ENCODE results near the gene TDRD9. TPM values are rescaled to one million over a fixed set of nuclear protein-coding genes. Genes with fewer than 3 reads are reported as not detected.

TDRD9 gene
- total RNA-seq, 1 experiment from 2014 or later, result 0.07 TPM

DNA sequence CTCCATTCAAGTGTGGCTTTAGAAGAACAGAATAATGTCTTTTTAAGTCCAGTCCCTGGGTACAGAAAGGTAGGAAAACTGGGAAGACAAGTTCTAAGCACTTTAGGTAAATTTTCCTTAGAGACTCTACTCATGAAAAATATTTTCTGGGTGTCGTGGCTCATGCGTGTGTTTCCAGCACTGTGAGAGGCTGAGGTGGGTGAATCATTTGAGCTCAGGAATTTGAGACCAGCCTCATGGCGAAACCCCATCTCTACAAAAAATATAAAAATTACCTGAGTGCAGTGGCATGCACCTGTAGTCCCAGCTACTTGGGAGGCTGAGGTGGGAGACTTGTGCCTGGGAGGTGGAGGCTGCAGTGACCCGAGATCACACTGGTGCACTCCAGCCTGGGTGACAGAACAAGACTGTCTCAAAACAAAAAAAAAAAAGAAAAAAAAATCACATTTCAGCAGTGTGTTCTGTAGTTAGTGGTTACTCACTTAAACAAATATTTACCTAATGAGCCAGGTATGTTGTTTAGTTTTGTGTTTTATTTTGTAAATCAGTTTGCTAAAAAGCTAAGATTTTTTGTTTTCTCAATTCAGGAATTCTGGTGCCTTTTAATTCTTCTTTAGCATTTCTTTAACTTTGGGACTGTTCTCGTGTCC, 66.4 kb downstream of the TDRD9 start:
- H4K20me1 ChIP-seq (ENCODE audit: low read length), result no peaks in the 10 kb centered on the region
- no TSS peak for BruUV-seq (replicated peaks)
- peak overlapping the region; percentile 34 for H2AFZ ChIP-seq (ENCODE audit: low read length)
- peak overlapping the region; percentile 81 for H3K27ac ChIP-seq (ENCODE audit: low read length)
- CTCF ChIA-PET, result interaction anchor here (0.6 to 2.0 kb wide), 4 partner anchors 81 to 1759 kb away, joined by 3 to 15 read pairs (median 6); no protein-coding TSS in a partner anchor
- H3K27me3 ChIP-seq (ENCODE audit: low read length), result no peaks in the 10 kb centered on the region
- H3K4me1 ChIP-seq (ENCODE audit: insufficient read depth, low read length), result peaks cover 42% of the 10 kb centered on the region
- peak overlapping the region; percentile 49 for H3K4me3 ChIP-seq (ENCODE audit: low read length)
- no peaks in the 10 kb centered on the region for H3K79me2 ChIP-seq (ENCODE audit: low read length)
- no peaks in the 10 kb centered on the region for H3K9me2 ChIP-seq (replicated peaks; ENCODE audit: low read length)
- peak overlapping the region; percentile 63 for H3K4me2 ChIP-seq (ENCODE audit: low read length)
- ATAC-seq, result peak; percentile 82
- POLR2A ChIA-PET (ENCODE audit: unreplicated experiment), result interaction anchor here (0.6 kb wide), 1 partner anchor 758 kb away, joined by 8 read pairs; no protein-coding TSS in a partner anchor
- H3K36me3 ChIP-seq (ENCODE audit: low read depth, low read length), result no peaks in the 10 kb centered on the region
- peak overlapping the region; percentile 28 for H3K9ac ChIP-seq (ENCODE audit: low read length)
- no peak for TF ChIP-seq EZH2 (IDR thresholded peaks at IDR 0.05; ENCODE audit: low read length, unreplicated experiment)
- TF ChIP-seq, protein P1, sequence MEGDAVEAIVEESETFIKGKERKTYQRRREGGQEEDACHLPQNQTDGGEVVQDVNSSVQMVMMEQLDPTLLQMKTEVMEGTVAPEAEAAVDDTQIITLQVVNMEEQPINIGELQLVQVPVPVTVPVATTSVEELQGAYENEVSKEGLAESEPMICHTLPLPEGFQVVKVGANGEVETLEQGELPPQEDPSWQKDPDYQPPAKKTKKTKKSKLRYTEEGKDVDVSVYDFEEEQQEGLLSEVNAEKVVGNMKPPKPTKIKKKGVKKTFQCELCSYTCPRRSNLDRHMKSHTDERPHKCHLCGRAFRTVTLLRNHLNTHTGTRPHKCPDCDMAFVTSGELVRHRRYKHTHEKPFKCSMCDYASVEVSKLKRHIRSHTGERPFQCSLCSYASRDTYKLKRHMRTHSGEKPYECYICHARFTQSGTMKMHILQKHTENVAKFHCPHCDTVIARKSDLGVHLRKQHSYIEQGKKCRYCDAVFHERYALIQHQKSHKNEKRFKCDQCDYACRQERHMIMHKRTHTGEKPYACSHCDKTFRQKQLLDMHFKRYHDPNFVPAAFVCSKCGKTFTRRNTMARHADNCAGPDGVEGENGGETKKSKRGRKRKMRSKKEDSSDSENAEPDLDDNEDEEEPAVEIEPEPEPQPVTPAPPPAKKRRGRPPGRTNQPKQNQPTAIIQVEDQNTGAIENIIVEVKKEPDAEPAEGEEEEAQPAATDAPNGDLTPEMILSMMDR (conservative IDR thresholded peaks at IDR 0.05; ENCODE audit: low read depth, low read length), result no peak
- TF ChIP-seq EZH2phosphoT487 (IDR thresholded peaks at IDR 0.05; ENCODE audit: borderline replicate concordance, low read length), result no peak
- DNase-seq, result peak; percentile 94
- no peaks in the 10 kb centered on the region for H3F3A ChIP-seq (ENCODE audit: low read length, unreplicated experiment)
- intact Hi-C loops (cut with micrococcal nuclease), result loop anchor here (1.0 to 5.0 kb wide), 2 partner anchors 48 to 84 kb away; no protein-coding TSS in a partner anchor
- H3K9me3 ChIP-seq (ENCODE audit: low read length), result no peaks in the 10 kb centered on the region

DNA sequence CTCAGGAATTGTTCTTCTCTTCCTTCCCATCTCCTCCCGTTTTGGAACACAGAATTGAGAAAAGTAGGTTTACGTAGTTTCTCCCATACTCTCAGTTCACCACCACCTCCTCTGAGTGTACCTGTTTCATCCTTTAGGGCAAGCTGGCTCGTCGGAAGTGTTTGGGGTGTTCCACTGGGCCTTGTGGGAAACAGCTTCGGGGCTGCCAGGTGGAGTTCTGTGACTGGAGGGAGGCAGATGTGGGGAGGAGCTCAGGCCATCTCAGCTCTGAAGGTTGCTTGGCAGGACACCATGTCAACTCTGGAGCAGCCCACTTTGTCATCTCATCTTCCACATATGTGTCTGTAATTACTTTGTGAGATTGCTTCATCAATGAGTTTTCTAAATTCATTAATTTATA, 67.6 kb downstream of the TDRD9 start:
- Histone ChIP-seq H3K9me3 (ENCODE audit: low read length) (no peaks in the 10 kb centered on the region), H4K20me1 (ENCODE audit: low read length) (no peaks in the 10 kb centered on the region), H3K27me3 (ENCODE audit: low read length) (no peaks in the 10 kb centered on the region), H3K27ac (ENCODE audit: low read length) (peak overlapping the region; percentile 81), H3K4me2 (ENCODE audit: low read length) (peak overlapping the region; percentile 63), H3K79me2 (ENCODE audit: low read length) (no peaks in the 10 kb centered on the region), H3F3A (ENCODE audit: low read length, unreplicated experiment) (no peaks in the 10 kb centered on the region), H3K4me3 (ENCODE audit: low read length) (no peak overlapping the region), H2AFZ (ENCODE audit: low read length) (peak overlapping the region; percentile 48), H3K9ac (ENCODE audit: low read length) (no peak overlapping the region; the same call in 1 of the 2 replicates), H3K4me1 (ENCODE audit: insufficient read depth, low read length) (peaks cover 42% of the 10 kb centered on the region), H3K9me2 (replicated peaks; ENCODE audit: low read length) (no peaks in the 10 kb centered on the region), H3K36me3 (ENCODE audit: low read depth, low read length) (no peaks in the 10 kb centered on the region)
- ATAC-seq (peak; percentile 7), DNase-seq (no peak)
- intact Hi-C loops (cut with micrococcal nuclease), result loop anchor here (5.0 kb wide), 1 partner anchor 46 kb away; no protein-coding TSS in a partner anchor
- CTCF ChIA-PET, result no interaction called here
- POLR2A ChIA-PET (ENCODE audit: unreplicated experiment), result no interaction called here
- BruUV-seq (replicated peaks), result no TSS peak
- TF ChIP-seq EZH2phosphoT487 (IDR thresholded peaks at IDR 0.05; ENCODE audit: borderline replicate concordance, low read length), result no peak
- TF ChIP-seq, protein P1 (conservative IDR thresholded peaks at IDR 0.05; ENCODE audit: low read depth, low read length), result no peak
- no peak for TF ChIP-seq EZH2 (IDR thresholded peaks at IDR 0.05; ENCODE audit: low read length, unreplicated experiment)

DNA sequence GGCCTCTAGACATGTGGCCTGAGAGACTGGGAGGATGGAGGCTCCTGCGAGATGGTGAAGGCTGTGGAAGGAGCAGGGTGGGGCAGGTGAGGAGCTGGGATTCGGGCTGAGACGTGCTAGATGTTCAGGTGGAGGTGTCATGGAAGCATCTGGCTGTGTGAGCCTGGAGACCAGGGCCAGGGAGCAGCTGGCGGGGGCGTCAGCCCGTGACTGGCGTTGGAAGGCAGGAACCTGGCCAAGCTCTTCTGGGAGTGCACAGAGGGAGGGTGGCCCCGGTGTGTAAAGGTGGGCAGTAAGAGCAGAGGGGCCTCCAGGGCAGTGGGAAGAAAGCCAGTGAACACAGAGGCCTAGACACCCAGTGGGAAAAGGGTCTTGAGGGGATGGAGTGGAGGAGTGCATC, 69.1 kb downstream of the TDRD9 start:
- no peaks in the 10 kb centered on the region for H3F3A ChIP-seq (ENCODE audit: low read length, unreplicated experiment)
- no TSS peak for BruUV-seq (replicated peaks)
- TF ChIP-seq EZH2 (IDR thresholded peaks at IDR 0.05; ENCODE audit: low read length, unreplicated experiment) (no peak), EZH2phosphoT487 (IDR thresholded peaks at IDR 0.05; ENCODE audit: borderline replicate concordance, low read length) (no peak)
- TF ChIP-seq, protein P1 (conservative IDR thresholded peaks at IDR 0.05; ENCODE audit: low read depth, low read length), result no peak
- H3K27me3 ChIP-seq (ENCODE audit: low read length), result no peaks in the 10 kb centered on the region
- no peak overlapping the region for H3K27ac ChIP-seq (ENCODE audit: low read length)
- H3K4me1 ChIP-seq (ENCODE audit: insufficient read depth, low read length), result peaks cover 42% of the 10 kb centered on the region
- H3K4me3 ChIP-seq (ENCODE audit: low read length), result no peak overlapping the region
- no peak overlapping the region for H2AFZ ChIP-seq (ENCODE audit: low read length)
- POLR2A ChIA-PET (ENCODE audit: unreplicated experiment), result no interaction called here
- no peaks in the 10 kb centered on the region for H3K79me2 ChIP-seq (ENCODE audit: low read length)
- ATAC-seq (no peak), DNase-seq (no peak)
- CTCF ChIA-PET, result no interaction called here
- no peaks in the 10 kb centered on the region for H3K9me3 ChIP-seq (ENCODE audit: low read length)
- H3K9ac ChIP-seq (ENCODE audit: low read length), result no peak overlapping the region
- no peaks in the 10 kb centered on the region for H4K20me1 ChIP-seq (ENCODE audit: low read length)
- intact Hi-C loops (cut with micrococcal nuclease), result loop anchor here (5.0 kb wide), 1 partner anchor 45 kb away; no protein-coding TSS in a partner anchor
- H3K4me2 ChIP-seq (ENCODE audit: low read length), result no peak overlapping the region
- H3K9me2 ChIP-seq (replicated peaks; ENCODE audit: low read length), result no peaks in the 10 kb centered on the region
- H3K36me3 ChIP-seq (ENCODE audit: low read depth, low read length), result no peaks in the 10 kb centered on the region
